ENCODE data around the gene KDM4C. TPM values are rescaled to one million over a fixed set of nuclear protein-coding genes. Genes with fewer than 3 reads are reported as not detected.

KDM4C gene
- total and polyA plus RNA-seq, 2 of the 4 experiments (the other 2 are of a cell fraction): 11.8 to 23.8 TPM

DNA sequence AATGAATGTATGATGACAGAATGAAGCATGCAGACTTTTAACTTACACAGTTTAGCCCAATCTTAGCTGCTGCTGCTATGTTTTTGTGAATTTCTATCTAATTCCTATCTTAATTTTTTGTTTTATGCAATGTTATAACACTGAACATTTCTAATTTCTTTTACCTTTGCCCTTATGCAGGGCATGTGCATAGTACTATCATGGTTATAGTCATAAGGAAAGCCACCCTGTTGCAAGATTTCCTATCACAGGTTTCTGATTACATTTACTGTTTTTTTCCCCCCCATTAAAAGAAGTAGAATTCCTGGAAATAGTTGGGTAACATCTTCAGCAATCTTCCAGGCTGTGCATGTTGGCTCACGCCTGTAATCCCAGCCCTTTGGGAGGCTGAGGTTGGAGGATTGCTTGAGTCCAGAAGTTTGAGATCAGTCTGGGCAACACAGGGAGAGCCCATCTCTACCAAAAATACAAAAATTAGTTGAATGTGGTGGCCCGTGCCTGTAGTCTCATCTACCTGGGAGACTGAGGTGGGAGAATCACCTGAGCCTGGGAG lies 164.4 kb downstream of the KDM4C start:
- no peak overlapping the region for H3K23ac ChIP-seq (ENCODE audit: low read depth, low read length)
- no CpG with 5 or more reads among the region's 2 CpGs for WGBS, 2 experiments (ENCODE audit: extremely low coverage in 2 of 2, insufficient read length in 1 of 2)
- no peaks in the 10 kb centered on the region; a peak in 1 of 4 replicates for H3K79me1 ChIP-seq (ENCODE audit: low read depth in 1 of 2, low read length in 2 of 2)
- H3K9ac ChIP-seq (ENCODE audit: low read depth, low read length): no peak overlapping the region
- H3K27me3 ChIP-seq (ENCODE audit: control insufficient read depth, insufficient read depth, low read length): no peaks in the 10 kb centered on the region
- no peak overlapping the region for H3K14ac ChIP-seq (replicated peaks; ENCODE audit: low read depth, low read length)
- no peak for TF ChIP-seq CTCF (conservative IDR thresholded peaks at IDR 0.05; ENCODE audit: low read depth, low read length)
- no peak for TF ChIP-seq RAD21 (IDR thresholded peaks at IDR 0.05; ENCODE audit: low read length)
- H3K9me3 ChIP-seq (ENCODE audit: control insufficient read depth, insufficient read depth, low read length): no peaks in the 10 kb centered on the region
- no peak overlapping the region for H2BK120ac ChIP-seq (ENCODE audit: low read depth, low read length)
- H4K20me1 ChIP-seq (ENCODE audit: insufficient read depth, low read length): no peaks in the 10 kb centered on the region
- no peak overlapping the region for H3K4me2 ChIP-seq (ENCODE audit: low read depth, low read length)
- H2BK20ac ChIP-seq (ENCODE audit: low read depth, low read length): no peak overlapping the region
- no peak overlapping the region for H3K18ac ChIP-seq (ENCODE audit: low read depth, low read length)
- H2AFZ ChIP-seq (replicated peaks; ENCODE audit: low read length, poor library complexity): no peak overlapping the region
- H2BK15ac ChIP-seq (ENCODE audit: low read depth, low read length): no peak overlapping the region
- in situ Hi-C loops (cut with MboI; ENCODE audit: low sequenced_read_pairs) (loop anchor here (10.0 kb wide), 1 partner anchor 63 kb away; no protein-coding TSS in a partner anchor), dilution Hi-C loops (cut with HindIII; ENCODE audit: low sequenced_read_pairs, unreplicated experiment) (no loop called here), intact Hi-C loops (cut with micrococcal nuclease) (no loop called here)
- DNase-seq (no peak), ATAC-seq (ENCODE audit: low read depth) (no peak)
- H3K27ac ChIP-seq (ENCODE audit: insufficient read depth, low read length): no peak overlapping the region
- H3K36me3 ChIP-seq (ENCODE audit: control insufficient read depth, insufficient read depth, low read length): no peaks in the 10 kb centered on the region
- no peak overlapping the region for H4K8ac ChIP-seq (ENCODE audit: low read depth in 2 of 2, low read length in 2 of 2)
- POLR2A ChIA-PET (ENCODE audit: unreplicated experiment): no interaction called here
- H2BK5ac ChIP-seq (ENCODE audit: low read depth, low read length, poor library complexity, severe bottlenecking): no peak overlapping the region
- no peak overlapping the region for H3K4ac ChIP-seq (ENCODE audit: low read depth, low read length)
- CTCF ChIA-PET: no interaction called here
- H2AK9ac ChIP-seq (replicated peaks; ENCODE audit: low read depth, low read length, poor library complexity): no peak overlapping the region
- BruUV-seq (replicated peaks): no TSS peak
- no peak overlapping the region for H4K5ac ChIP-seq (ENCODE audit: low read depth, low read length)
- H3K4me3 ChIP-seq (ENCODE audit: insufficient read depth, low read depth, low read length): no peak overlapping the region
- no peak overlapping the region for H3K56ac ChIP-seq (ENCODE audit: extremely low read depth, insufficient read depth, low read length)
- no peak overlapping the region for H4K91ac ChIP-seq (ENCODE audit: insufficient read depth, low read depth, low read length)
- H2AK5ac ChIP-seq (ENCODE audit: low read depth, low read length): no peak overlapping the region
- peaks cover 1% of the 10 kb centered on the region; the same call in 1 of the 2 replicates for H3K4me1 ChIP-seq (ENCODE audit: control insufficient read depth, insufficient read depth, low read length)
- H3K9me1 ChIP-seq (ENCODE audit: insufficient read depth, low read length): peaks cover 3% of the 10 kb centered on the region; the same call in 1 of the 2 replicates
